ENCODE measurements around the gene RS1. TPM values are rescaled to one million over a fixed set of nuclear protein-coding genes. Genes with fewer than 3 reads are reported as not detected.

Gene RS1
- polyA plus RNA-seq, 3 donors, result 0.07 to 0.19 (median 0.12) TPM

DNA sequence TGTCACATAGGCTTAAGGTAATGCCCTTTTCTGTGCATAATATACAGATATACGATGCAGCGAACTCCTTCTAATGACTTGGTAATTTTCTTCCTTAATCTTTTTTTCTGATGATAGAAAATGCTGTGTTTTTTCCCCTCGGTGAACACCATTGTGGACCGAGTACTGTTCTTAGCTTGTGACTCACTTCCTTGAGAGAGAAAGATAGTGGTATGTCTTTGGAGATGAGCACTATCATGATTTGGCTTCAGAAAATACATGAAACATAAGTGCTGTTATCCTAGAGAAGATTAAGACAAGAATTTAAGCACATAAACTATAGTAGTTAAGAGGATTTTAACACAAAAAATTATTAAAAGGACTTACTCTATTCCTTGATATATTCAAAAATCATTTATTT, 63.9 kb downstream of the RS1 start:
- DNase-seq, result no peak

DNA sequence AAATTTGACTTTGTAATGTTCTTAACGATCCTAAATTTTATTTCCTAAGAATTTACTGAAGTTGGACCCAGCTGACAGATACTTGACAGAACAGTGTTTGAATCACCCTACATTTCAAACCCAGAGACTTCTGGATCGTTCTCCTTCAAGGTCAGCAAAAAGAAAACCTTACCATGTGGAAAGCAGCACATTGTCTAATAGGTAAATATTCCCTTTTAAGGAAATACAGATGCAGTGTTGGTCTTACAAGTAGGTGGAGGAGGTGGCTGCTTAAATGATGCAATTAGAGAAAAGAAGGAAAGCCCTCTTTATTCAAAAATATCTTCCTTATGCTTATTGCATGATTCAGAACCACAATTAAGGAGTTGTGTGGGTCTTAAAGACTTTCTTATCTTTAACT, 73.5 kb downstream of the RS1 start:
- no peak for DNase-seq

DNA sequence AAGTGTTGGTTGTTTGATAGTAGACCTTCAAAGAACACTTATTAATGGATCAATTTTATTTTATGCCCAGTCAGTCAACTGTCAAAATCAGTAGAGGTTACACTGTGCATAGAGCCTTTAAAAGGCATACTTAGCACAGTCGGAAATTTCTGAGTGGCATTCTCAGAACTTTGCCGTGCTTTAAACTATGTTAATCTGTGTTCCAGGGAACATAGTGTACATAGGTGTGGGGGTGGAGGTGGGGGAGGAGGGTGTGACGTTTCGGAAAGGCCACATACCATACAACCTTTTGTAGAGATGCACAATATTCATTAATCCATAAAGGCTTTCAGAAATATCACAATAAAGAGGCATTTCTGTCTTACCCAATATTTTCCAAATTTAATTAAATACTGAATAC, 75.8 kb downstream of the RS1 start:
- no peak for DNase-seq

DNA sequence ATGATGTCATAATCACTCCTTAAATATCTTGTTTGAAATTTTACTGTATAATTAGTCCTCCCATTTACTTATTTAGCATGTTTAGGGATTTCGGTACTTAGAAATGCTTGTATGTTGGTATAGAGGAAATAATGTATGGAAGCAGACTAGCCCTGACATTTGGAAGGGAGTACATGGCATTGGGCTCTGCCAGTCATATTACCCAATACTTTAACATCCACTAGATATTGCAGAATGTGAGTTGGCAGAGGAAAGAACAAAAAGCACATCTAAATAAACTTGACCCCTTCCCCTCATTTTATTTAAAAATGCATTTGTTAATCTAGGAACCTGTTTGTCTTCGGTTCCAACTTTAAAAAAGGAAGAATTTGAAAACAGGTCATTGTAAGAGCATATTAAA, 77.8 kb downstream of the RS1 start:
- no peak for DNase-seq

DNA sequence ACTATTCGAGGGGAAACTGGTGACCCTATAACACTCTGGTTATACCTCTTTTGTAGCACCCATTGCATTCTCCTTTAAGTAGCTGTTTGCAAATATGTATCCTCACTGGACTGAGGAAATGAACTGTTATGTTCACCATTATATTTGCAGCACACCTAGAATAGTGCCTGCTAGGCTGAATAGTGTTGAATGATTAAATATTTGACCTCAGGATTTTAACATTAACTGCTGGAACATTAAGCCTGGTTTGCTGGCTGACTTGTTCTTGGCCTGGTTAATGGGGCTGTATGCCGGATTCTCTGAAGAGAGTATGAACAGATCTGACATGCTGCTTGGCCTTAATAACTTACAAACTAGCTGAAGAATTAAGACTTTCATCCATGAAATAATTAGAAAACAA, 80.1 kb downstream of the RS1 start:
- DNase-seq, result no peak

Other genes with a start within 250 kb of the RS1 start
- 10 to 100 TPM; 10.5 to 19.4 (median 17.6) TPM for gene CDKL5, start 246.5 kb downstream of the RS1 start, polyA plus RNA-seq (ENCODE audit: insufficient read length in 3 of 3)
- gene PPEF1, start 35.5 kb upstream of the RS1 start, polyA plus RNA-seq (ENCODE audit: insufficient read length in 3 of 3), result under 1 TPM; 0.47 to 0.55 (median 0.48) TPM

All from renal pelvis (tissue), 4 donors.